Astrocyte (in vitro differentiated cells and primary cell): ENCODE data around the gene PLPPR2. TPM values are rescaled to one million over a fixed set of nuclear protein-coding genes. Genes with fewer than 3 reads are reported as not detected.

Source experiments
- DNase-seq: peaks from one replicate; pipeline ENCODE4 v3.0.0-alpha.2; 2010; ENCODE audit warnings: low read depth
- FAIRE-seq: peaks from 2 replicates; lab custom pipeline; 2011; peaks lifted over from hg19 to GRCh38; lab: Jason Lieb, UNC
- H2AFZ ChIP-seq: 2 replicates; pipeline ENCODE4 v1.6.0; 2012; ENCODE audit warnings: low read depth, low read length, inconsistent platforms
- H3K27ac ChIP-seq: 2 replicates; pipeline ENCODE4 v1.5.1; 2011; ENCODE audit warnings: low read depth, low read length, inconsistent platforms
- H3K27me3 ChIP-seq: 2 replicates; pipeline ENCODE4 v1.6.0; 2011; ENCODE audit warnings: low read length, inconsistent platforms; ENCODE audit not compliant: insufficient read depth
- H3K36me3 ChIP-seq: 2 replicates; pipeline ENCODE4 v1.5.1; 2011; ENCODE audit warnings: low read length, inconsistent platforms; ENCODE audit not compliant: insufficient read depth
- H3K4me1 ChIP-seq: 2 replicates; pipeline ENCODE4 v1.5.1; 2011; ENCODE audit warnings: low read length, inconsistent platforms; ENCODE audit not compliant: insufficient read depth
- H3K4me2 ChIP-seq: 2 replicates; pipeline ENCODE4 v1.6.0; 2012; ENCODE audit warnings: low read length, inconsistent platforms
- H3K4me3 ChIP-seq: 2 replicates; pipeline ENCODE4 v1.5.1; 2011; ENCODE audit warnings: low read depth, mild to moderate bottlenecking, low read length, inconsistent platforms; ENCODE audit not compliant: insufficient read depth
- H3K79me2 ChIP-seq: 2 replicates; pipeline ENCODE4 v1.6.0; 2012; ENCODE audit warnings: mild to moderate bottlenecking, low read length, inconsistent platforms; ENCODE audit not compliant: insufficient read depth
- H3K9ac ChIP-seq: 2 replicates; pipeline ENCODE4 v1.6.0; 2012; ENCODE audit warnings: mild to moderate bottlenecking, low read length, inconsistent platforms
- H3K9me3 ChIP-seq: 2 replicates; pipeline ENCODE4 v1.5.1; 2012; ENCODE audit warnings: low read depth, mild to moderate bottlenecking, low read length, inconsistent platforms; ENCODE audit not compliant: insufficient read depth
- H4K20me1 ChIP-seq: 2 replicates; pipeline ENCODE4 v1.6.0; 2012; ENCODE audit warnings: low read length, inconsistent platforms; ENCODE audit not compliant: insufficient read depth
- H3K27ac Mint-ChIP-seq: one replicate; pipeline ENCODE4 v1.8.0; 2021; ENCODE audit warnings: mild to moderate bottlenecking, mixed read lengths; ENCODE audit not compliant: unreplicated experiment
- H3K27me3 Mint-ChIP-seq: one replicate; pipeline ENCODE4 v1.8.0; 2021; ENCODE audit warnings: low read depth, mixed read lengths; ENCODE audit not compliant: unreplicated experiment
- H3K36me3 Mint-ChIP-seq: one replicate; pipeline ENCODE4 v1.8.0; 2021; ENCODE audit warnings: low read depth, mixed read lengths; ENCODE audit not compliant: unreplicated experiment
- H3K4me1 Mint-ChIP-seq: one replicate; pipeline ENCODE4 v1.8.0; 2021; ENCODE audit warnings: low read depth, mixed read lengths; ENCODE audit not compliant: unreplicated experiment
- H3K4me3 Mint-ChIP-seq: one replicate; pipeline ENCODE4 v1.8.0; 2021; ENCODE audit warnings: mild to moderate bottlenecking, moderate library complexity, mixed read lengths; ENCODE audit not compliant: unreplicated experiment
- H3K9me3 Mint-ChIP-seq: one replicate; pipeline ENCODE4 v1.8.0; 2021; ENCODE audit warnings: mild to moderate bottlenecking, mixed read lengths; ENCODE audit not compliant: unreplicated experiment
- EZH2 ChIP-seq: IDR thresholded peaks from 2 replicates; pipeline ENCODE4 v1.6.1; 2012; ENCODE audit warnings: mild to moderate bottlenecking, low read length, inconsistent platforms; ENCODE audit not compliant: insufficient read depth
- total RNA-seq: library from RNA; stranded (reverse); gene quantifications from 2 replicates; pipeline ENCODE4 v1.2.1, GENCODE V29; 2021
- TF ChIP-seq, protein P1 (sequence below): IDR thresholded peaks from 2 replicates; pipeline ENCODE4 v1.5.1; 2011; ENCODE audit warnings: low read depth, mild to moderate bottlenecking, inconsistent platforms, low read length, moderate library complexity; ENCODE audit not compliant: insufficient read depth

PLPPR2 gene
- total RNA-seq, 1 donor from 2014 or later = 37.8 TPM

DNA sequence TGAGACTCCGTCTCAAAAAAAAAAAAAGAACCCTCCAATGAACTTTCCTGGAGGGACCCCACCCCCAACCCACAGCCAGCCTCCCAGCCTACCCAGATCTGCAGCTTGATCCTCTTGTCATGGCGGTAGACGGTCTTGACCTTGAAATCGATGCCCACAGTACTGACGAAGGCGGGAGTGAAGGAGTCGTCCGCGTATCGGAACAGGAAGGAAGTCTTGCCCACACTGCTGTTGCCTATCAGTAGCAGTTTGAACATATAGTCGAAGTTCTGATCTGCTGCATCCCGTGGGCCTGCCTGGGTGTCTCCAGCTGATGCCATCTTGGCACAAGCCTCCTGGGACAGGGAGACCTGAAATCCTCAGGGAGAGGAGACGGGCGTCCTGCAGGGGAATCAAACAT, 18.2 kb upstream of the PLPPR2 start:
- Histone ChIP-seq H3K4me1 (peaks cover 5% of the 10 kb centered on the region), H3K9me3 (no peaks in the 10 kb centered on the region), H3K4me2 (no peak overlapping the region), H2AFZ (no peak overlapping the region), H3K27ac (no peak overlapping the region), H3K27me3 (no peaks in the 10 kb centered on the region), H4K20me1 (no peaks in the 10 kb centered on the region), H3K9ac (no peak overlapping the region), H3K79me2 (no peaks in the 10 kb centered on the region), H3K36me3 (no peaks in the 10 kb centered on the region), H3K4me3 (no peak overlapping the region)
- TF ChIP-seq, protein P1, sequence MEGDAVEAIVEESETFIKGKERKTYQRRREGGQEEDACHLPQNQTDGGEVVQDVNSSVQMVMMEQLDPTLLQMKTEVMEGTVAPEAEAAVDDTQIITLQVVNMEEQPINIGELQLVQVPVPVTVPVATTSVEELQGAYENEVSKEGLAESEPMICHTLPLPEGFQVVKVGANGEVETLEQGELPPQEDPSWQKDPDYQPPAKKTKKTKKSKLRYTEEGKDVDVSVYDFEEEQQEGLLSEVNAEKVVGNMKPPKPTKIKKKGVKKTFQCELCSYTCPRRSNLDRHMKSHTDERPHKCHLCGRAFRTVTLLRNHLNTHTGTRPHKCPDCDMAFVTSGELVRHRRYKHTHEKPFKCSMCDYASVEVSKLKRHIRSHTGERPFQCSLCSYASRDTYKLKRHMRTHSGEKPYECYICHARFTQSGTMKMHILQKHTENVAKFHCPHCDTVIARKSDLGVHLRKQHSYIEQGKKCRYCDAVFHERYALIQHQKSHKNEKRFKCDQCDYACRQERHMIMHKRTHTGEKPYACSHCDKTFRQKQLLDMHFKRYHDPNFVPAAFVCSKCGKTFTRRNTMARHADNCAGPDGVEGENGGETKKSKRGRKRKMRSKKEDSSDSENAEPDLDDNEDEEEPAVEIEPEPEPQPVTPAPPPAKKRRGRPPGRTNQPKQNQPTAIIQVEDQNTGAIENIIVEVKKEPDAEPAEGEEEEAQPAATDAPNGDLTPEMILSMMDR = no peak
- TF ChIP-seq EZH2 = no peak
- peaks cover 16% of the 10 kb centered on the region for H3K36me3 Mint-ChIP-seq
- no peak overlapping the region for H3K4me3 Mint-ChIP-seq
- no peak overlapping the region for H3K27ac Mint-ChIP-seq
- DNase-seq (no peak), FAIRE-seq (no peak)
- no peaks in the 10 kb centered on the region for H3K27me3 Mint-ChIP-seq
- peaks cover 4% of the 10 kb centered on the region for H3K4me1 Mint-ChIP-seq
- peaks cover 4% of the 10 kb centered on the region for H3K9me3 Mint-ChIP-seq

GRCh38 chr19:11338121-11338520, 17.1 kb upstream of the PLPPR2 start:
- Mint-ChIP-seq H3K4me3 (peak overlapping the region; percentile 76), H3K36me3 (peaks cover 16% of the 10 kb centered on the region), H3K4me1 (peaks cover 4% of the 10 kb centered on the region), H3K9me3 (peaks cover 4% of the 10 kb centered on the region), H3K27me3 (no peaks in the 10 kb centered on the region), H3K27ac (no peak overlapping the region)
- H3K27ac ChIP-seq = no peak overlapping the region
- H2AFZ ChIP-seq = no peak overlapping the region
- H3K4me2 ChIP-seq = no peak overlapping the region
- H3K9me3 ChIP-seq = no peaks in the 10 kb centered on the region
- no peak for TF ChIP-seq EZH2
- TF ChIP-seq, protein P1 = no peak
- DNase-seq (no peak), FAIRE-seq (no peak)
- H3K79me2 ChIP-seq = no peaks in the 10 kb centered on the region
- H3K36me3 ChIP-seq = no peaks in the 10 kb centered on the region
- no peak overlapping the region for H3K4me3 ChIP-seq
- H3K4me1 ChIP-seq = peaks cover 5% of the 10 kb centered on the region
- peaks cover 5% of the 10 kb centered on the region for H4K20me1 ChIP-seq
- H3K9ac ChIP-seq = no peak overlapping the region
- H3K27me3 ChIP-seq = no peaks in the 10 kb centered on the region

DNA sequence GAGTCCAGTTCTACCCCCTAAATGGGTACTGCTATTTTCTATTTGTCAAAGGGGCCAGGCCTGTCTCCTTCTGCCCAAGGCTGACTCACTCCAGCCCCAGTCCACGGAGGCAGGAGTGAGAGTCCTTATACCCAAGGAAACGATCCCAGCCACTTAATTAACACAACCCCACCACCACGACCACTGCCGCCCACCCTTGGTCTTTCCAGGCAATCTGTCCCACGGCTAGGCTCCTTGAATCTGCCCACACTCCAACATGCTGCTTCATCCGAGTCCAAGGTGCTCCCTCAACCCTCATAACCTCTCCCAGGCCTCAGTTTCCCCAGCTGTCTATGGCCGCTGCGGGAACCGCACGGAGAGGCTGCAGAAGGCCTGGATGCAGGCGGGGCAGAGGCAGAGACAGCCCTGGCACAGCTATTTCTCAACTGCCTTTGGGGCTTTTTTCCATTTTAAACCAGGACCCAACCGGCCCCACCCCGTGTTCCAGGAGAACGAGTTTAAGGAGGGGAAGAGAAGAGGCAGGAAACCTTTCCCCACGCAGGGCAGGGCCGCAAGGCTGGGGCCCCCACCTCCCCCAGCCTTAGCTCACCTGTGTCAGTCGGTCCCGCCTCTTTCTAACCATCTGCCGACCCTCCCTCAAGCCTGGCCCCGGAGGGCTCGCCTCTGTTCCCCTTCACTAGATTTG, 16.5 kb upstream of the PLPPR2 start:
- peaks cover 16% of the 10 kb centered on the region for H3K36me3 Mint-ChIP-seq
- Histone ChIP-seq H3K4me3 (peak overlapping the region; percentile 23), H3K9me3 (no peaks in the 10 kb centered on the region), H2AFZ (peak overlapping the region; percentile 58), H3K79me2 (no peaks in the 10 kb centered on the region), H4K20me1 (peaks cover 8% of the 10 kb centered on the region), H3K36me3 (no peaks in the 10 kb centered on the region), H3K27ac (no peak overlapping the region), H3K4me2 (peak overlapping the region; percentile 74), H3K9ac (no peak overlapping the region), H3K4me1 (peaks cover 5% of the 10 kb centered on the region), H3K27me3 (no peaks in the 10 kb centered on the region)
- peaks cover 4% of the 10 kb centered on the region for H3K4me1 Mint-ChIP-seq
- TF ChIP-seq EZH2 = no peak
- TF ChIP-seq, protein P1 = no peak
- peak overlapping the region; percentile 76 for H3K4me3 Mint-ChIP-seq
- H3K27me3 Mint-ChIP-seq = no peaks in the 10 kb centered on the region
- H3K9me3 Mint-ChIP-seq = peaks cover 4% of the 10 kb centered on the region
- H3K27ac Mint-ChIP-seq = no peak overlapping the region
- FAIRE-seq (no peak), DNase-seq (no peak)
